DMS 273 (cell line): ENCODE results near the gene DYNLT2.

Experiments
- DNase-seq: peaks from one replicate; lab custom pipeline; 2025; ENCODE audit not compliant: unreplicated experiment; lab: John Stamatoyannopoulos, UW

DYNLT2 gene

GRCh38 chr6:169701954-169702839 lies 49.2 kb downstream of the DYNLT2 start, which contains the start of the genes C6orf120 and WDR27:
C6orf120 (plus strand) TSS chr6:169702126; CDS start chr6:169702460, 334 bp downstream.
WDR27 (minus strand) TSS chr6:169702029; CDS start chr6:169689005, 13,024 bp downstream.
- peak; percentile 99 for DNase-seq

- DNase-seq, result peak; percentile 75
Observed at GRCh38 chr6:169701311-169701953, 49.9 kb downstream of the DYNLT2 start.

GRCh38 chr6:169700296-169700695 lies 51.1 kb downstream of the DYNLT2 start:
- no peak for DNase-seq

- DNase-seq, result peak; percentile 20
Observed at GRCh38 chr6:169697115-169697514, 54.3 kb downstream of the DYNLT2 start.

- DNase-seq, result no peak
Observed at GRCh38 chr6:169695131-169695530, 56.2 kb downstream of the DYNLT2 start.

GRCh38 chr6:169692516-169692915 lies 58.9 kb downstream of the DYNLT2 start:
- DNase-seq, result no peak

GRCh38 chr6:169691260-169691659 lies 60.1 kb downstream of the DYNLT2 start:
- no peak for DNase-seq
